Central memory CD8-positive, alpha-beta T cell (primary cell): Measurements from ENCODE around the gene C4A.
"Not testable (repeated sequence)": the region's sequence is repeated elsewhere in the genome, so short reads cannot be mapped to it uniquely, and the experiment has no call there.

Experiments used
- ATAC-seq: fragments of 150-1000 bp; cut with Tn5 transposase; replicated peaks from 2 replicates; pipeline ENCODE4 v1.10.0; 2022; ENCODE audit warnings: mild to moderate bottlenecking, moderate FRiP score, moderate number of reproducible peaks; ENCODE audit not compliant: poor library complexity, severe bottlenecking; ENCODE audit errors: extremely low read depth
- DNase-seq, 2 donors: peaks; one replicate each; pipeline ENCODE4 v3.0.0; 2021; ENCODE audit warnings: low spot score in 2 of 2
- H3K27ac Mint-ChIP-seq: one replicate; pipeline ENCODE4 v1.8.0; 2022; ENCODE audit warnings: low read depth, mild to moderate bottlenecking, moderate library complexity, mixed read lengths
- H3K27me3 Mint-ChIP-seq: one replicate; pipeline ENCODE4 v1.8.0; 2022; ENCODE audit warnings: mixed read lengths
- H3K36me3 Mint-ChIP-seq: one replicate; pipeline ENCODE4 v1.8.0; 2022; ENCODE audit warnings: mild to moderate bottlenecking, moderate library complexity, mixed read lengths; ENCODE audit not compliant: insufficient read depth
- H3K4me1 Mint-ChIP-seq: one replicate; pipeline ENCODE4 v1.8.0; 2022; ENCODE audit warnings: mixed read lengths
- H3K4me3 Mint-ChIP-seq: one replicate; pipeline ENCODE4 v1.8.0; 2022; ENCODE audit warnings: mild to moderate bottlenecking, moderate library complexity, mixed read lengths
- H3K9me3 Mint-ChIP-seq: one replicate; pipeline ENCODE4 v1.8.0; 2022; ENCODE audit warnings: mixed read lengths

The C4A gene

DNA sequence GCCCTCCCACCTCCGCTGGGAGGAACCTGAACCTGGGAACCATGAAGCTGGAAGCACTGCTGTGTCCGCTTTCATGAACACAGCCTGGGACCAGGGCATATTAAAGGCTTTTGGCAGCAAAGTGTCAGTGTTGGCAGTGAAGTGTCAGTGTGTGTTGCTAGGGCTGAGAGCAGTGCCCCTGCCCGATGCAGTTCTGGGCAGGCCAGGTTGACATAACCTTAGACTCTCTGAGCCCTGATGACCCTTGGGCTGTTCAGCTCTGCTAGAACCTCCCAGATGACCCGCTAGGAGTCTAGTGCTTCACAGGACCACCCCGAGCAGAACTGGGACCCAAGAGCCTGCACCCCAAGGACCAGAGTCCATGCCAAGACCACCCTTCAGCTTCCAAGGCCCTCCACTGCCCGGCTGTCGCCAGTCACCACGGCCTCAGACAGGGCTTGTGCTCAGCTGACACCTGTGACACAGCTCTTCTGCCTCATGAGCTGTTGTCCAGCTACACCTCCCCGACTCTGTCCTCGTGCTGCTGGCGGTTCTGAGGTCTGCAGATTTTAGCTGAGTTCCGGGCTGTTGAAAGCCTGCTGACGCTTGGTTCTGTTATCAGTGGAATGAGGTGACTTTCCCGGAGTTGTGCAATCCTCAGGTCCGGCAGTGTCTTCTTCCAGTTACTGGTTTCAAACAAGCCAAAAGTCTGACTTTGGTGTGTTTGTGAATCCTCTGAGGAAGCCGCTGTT, 53.6 kb downstream of the C4A start:
- H3K9me3 Mint-ChIP-seq, H3K4me1 Mint-ChIP-seq, H3K27ac Mint-ChIP-seq, H3K4me3 Mint-ChIP-seq, ATAC-seq, DNase-seq, H3K27me3 Mint-ChIP-seq, H3K36me3 Mint-ChIP-seq: not testable (repeated sequence)

DNA sequence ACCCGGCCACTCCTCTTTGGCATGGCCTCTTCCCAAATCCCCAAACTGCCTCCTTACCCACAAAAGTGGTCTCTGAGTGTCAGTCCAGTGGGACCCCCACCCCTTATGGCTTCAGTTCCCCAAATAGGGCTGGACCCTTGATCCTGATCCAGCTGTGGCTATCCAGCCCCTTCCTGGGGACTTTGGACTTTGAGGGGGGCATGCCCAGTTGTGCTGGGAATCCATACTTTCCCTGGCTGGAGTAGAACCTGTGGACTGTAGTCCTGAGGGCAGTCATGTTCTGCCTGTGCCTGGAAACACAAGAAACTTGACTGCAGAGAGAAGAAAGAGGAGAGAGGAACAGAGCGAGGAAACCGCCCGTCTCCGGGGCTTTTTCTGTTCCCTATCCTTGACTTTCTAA, 55.3 kb downstream of the C4A start:
- peak overlapping the region; percentile 74 for H3K27ac Mint-ChIP-seq

DNA sequence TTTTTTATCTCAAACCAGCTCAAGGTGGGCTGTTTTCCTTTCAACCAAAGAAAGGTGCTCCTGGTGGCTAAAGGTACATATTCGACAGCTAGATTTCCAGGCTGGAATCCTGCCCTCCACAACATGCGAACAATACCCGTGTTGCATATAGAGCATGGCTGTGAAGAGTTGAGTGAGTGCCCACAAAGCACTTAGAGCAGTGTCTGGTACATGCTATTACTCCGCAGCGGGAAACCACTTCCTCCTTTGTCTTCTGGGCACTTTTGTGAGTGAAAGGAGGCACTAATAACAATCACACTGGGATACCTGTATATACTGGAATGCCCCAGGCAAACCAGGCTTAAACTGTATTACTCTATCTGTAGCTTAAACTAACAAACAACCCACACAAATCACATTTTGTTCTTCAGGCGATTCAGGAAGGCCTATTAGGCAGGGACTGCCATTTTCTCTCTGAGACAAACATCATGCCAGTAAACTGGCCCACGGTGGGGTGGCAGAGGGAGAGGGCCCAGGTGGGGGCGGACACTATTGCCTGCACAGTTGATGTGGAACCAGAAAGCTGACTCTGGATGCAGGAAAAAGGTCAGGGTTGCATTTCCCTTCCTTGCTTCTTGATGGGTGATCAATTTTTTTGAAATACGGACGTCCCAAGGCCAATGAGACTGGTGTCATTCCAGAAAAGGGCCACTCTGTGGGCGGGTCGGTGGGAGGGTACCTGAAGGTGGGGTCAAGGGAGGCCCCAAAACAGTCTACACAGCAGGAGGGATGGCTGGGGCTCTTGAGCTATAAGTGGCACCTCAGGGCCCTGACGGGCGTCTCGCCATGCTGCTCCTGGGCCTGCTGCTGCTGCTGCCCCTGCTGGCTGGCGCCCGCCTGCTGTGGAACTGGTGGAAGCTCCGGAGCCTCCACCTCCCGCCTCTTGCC, 56.0 kb downstream of the C4A start, which contains the start of gene CYP21A2:
Gene CYP21A2, plus strand, starts transcription at position 818 of the 927 bp plus-strand sequence. Its CDS starts 8 bp downstream, at position 826.
- not testable (repeated sequence) for H3K4me3 Mint-ChIP-seq, H3K4me1 Mint-ChIP-seq, DNase-seq, H3K27me3 Mint-ChIP-seq, H3K9me3 Mint-ChIP-seq, H3K36me3 Mint-ChIP-seq
- ATAC-seq: peak; percentile 91
- peak within 1 kb of the TSS; percentile 74 for H3K27ac Mint-ChIP-seq

More for the DNA sequence above, 55.3 kb downstream of the C4A start:
- H3K4me1 Mint-ChIP-seq, ATAC-seq, H3K36me3 Mint-ChIP-seq, H3K4me3 Mint-ChIP-seq, H3K27me3 Mint-ChIP-seq, DNase-seq, H3K9me3 Mint-ChIP-seq: not testable (repeated sequence)

DNA sequence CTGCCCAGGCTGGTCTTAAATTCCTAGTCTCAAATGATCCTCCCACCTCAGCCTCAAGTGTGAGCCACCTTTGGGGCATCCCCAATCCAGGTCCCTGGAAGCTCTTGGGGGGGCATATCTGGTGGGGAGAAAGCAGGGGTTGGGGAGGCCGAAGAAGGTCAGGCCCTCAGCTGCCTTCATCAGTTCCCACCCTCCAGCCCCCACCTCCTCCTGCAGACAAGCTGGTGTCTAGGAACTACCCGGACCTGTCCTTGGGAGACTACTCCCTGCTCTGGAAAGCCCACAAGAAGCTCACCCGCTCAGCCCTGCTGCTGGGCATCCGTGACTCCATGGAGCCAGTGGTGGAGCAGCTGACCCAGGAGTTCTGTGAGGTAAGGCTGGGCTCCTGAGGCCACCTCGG, 57.0 kb downstream of the C4A start:
- not testable (repeated sequence) for H3K36me3 Mint-ChIP-seq, H3K27ac Mint-ChIP-seq, H3K4me3 Mint-ChIP-seq, H3K9me3 Mint-ChIP-seq, DNase-seq, H3K4me1 Mint-ChIP-seq, ATAC-seq, H3K27me3 Mint-ChIP-seq

DNA sequence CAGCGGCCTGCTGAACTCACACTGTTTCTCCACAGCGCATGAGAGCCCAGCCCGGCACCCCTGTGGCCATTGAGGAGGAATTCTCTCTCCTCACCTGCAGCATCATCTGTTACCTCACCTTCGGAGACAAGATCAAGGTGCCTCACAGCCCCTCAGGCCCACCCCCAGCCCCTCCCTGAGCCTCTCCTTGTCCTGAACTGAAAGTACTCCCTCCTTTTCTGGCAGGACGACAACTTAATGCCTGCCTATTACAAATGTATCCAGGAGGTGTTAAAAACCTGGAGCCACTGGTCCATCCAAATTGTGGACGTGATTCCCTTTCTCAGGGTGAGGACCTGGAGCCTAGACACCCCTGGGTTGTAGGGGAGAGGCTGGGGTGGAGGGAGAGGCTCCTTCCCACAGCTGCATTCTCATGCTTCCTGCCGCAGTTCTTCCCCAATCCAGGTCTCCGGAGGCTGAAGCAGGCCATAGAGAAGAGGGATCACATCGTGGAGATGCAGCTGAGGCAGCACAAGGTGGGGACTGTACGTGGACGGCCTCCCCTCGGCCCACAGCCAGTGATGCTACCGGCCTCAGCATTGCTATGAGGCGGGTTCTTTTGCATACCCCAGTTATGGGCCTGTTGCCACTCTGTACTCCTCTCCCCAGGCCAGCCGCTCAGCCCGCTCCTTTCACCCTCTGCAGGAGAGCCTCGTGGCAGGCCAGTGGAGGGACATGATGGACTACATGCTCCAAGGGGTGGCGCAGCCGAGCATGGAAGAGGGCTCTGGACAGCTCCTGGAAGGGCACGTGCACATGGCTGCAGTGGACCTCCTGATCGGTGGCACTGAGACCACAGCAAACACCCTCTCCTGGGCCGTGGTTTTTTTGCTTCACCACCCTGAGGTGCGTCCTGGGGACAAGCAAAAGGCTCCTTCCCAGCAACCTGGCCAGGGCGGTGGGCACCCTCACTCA, 57.7 kb downstream of the C4A start:
- not testable (repeated sequence) for H3K4me1 Mint-ChIP-seq, H3K4me3 Mint-ChIP-seq, H3K27ac Mint-ChIP-seq, DNase-seq, H3K9me3 Mint-ChIP-seq, H3K27me3 Mint-ChIP-seq, H3K36me3 Mint-ChIP-seq, ATAC-seq

DNA sequence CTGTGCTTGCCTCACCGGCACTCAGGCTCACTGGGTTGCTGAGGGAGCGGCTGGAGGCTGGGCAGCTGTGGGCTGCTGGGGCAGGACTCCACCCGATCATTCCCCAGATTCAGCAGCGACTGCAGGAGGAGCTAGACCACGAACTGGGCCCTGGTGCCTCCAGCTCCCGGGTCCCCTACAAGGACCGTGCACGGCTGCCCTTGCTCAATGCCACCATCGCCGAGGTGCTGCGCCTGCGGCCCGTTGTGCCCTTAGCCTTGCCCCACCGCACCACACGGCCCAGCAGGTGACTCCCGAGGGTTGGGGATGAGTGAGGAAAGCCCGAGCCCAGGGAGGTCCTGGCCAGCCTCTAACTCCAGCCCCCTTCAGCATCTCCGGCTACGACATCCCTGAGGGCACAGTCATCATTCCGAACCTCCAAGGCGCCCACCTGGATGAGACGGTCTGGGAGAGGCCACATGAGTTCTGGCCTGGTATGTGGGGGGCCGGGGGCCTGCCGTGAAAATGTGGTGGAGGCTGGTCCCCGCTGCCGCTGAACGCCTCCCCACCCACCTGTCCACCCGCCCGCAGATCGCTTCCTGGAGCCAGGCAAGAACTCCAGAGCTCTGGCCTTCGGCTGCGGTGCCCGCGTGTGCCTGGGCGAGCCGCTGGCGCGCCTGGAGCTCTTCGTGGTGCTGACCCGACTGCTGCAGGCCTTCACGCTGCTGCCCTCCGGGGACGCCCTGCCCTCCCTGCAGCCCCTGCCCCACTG, 58.6 kb downstream of the C4A start:
- not testable (repeated sequence) for ATAC-seq, H3K36me3 Mint-ChIP-seq, H3K9me3 Mint-ChIP-seq, H3K27me3 Mint-ChIP-seq, H3K4me1 Mint-ChIP-seq, H3K4me3 Mint-ChIP-seq, H3K27ac Mint-ChIP-seq, DNase-seq

DNA sequence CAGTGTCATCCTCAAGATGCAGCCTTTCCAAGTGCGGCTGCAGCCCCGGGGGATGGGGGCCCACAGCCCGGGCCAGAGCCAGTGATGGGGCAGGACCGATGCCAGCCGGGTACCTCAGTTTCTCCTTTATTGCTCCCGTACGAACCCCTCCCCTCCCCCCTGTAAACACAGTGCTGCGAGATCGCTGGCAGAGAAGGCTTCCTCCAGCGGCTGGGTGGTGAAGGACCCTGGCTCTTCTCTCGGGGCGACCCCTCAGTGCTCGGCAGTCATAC, 59.1 kb downstream of the C4A start:
- not testable (repeated sequence) for DNase-seq, H3K4me3 Mint-ChIP-seq, H3K4me1 Mint-ChIP-seq, ATAC-seq, H3K27ac Mint-ChIP-seq, H3K36me3 Mint-ChIP-seq, H3K9me3 Mint-ChIP-seq, H3K27me3 Mint-ChIP-seq

DNA sequence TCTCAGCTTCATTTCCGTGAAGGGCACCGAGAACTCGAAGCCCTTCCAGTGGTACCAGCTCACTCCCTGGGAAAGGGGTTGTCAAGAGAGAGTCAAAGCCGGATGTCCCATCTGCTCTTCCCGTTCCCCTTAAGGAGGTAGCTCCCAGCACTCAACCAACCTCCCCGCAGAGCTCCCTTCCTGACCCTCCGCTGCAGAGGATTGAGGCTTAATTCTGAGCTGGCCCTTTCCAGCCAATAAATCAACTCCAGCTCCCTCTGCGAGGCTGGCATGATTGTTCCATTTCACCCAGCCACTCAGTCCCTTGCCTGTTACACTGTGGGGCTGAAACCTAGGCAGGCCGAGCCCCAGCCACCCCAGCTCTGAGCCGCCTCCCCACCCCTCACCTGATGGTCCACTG, 59.5 kb downstream of the C4A start:
- not testable (repeated sequence) for H3K4me1 Mint-ChIP-seq, H3K4me3 Mint-ChIP-seq, H3K36me3 Mint-ChIP-seq, H3K27ac Mint-ChIP-seq, H3K27me3 Mint-ChIP-seq, H3K9me3 Mint-ChIP-seq, DNase-seq, ATAC-seq

DNA sequence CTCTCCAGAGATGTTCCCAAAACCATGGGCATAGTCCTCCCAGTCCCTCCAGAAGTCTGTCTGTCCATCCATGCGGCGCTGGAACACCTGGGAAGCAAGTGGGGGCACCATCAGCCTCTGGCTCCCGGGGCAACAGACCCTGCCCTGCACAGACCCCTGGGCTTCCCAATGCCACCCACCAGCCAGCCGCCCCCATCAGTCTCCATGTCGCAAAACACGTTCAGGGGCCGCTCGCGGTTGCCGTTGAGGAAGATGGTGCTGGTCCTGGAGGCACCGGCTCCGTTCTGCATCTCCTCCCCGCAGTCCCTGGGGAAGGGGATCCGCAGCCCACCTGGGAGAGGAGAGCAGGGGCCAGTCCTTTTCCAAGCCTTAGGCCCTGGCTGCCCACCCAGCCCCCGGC, 60.4 kb downstream of the C4A start:
- not testable (repeated sequence) for DNase-seq, H3K27ac Mint-ChIP-seq, H3K27me3 Mint-ChIP-seq, H3K9me3 Mint-ChIP-seq, H3K36me3 Mint-ChIP-seq, ATAC-seq, H3K4me3 Mint-ChIP-seq, H3K4me1 Mint-ChIP-seq

DNA sequence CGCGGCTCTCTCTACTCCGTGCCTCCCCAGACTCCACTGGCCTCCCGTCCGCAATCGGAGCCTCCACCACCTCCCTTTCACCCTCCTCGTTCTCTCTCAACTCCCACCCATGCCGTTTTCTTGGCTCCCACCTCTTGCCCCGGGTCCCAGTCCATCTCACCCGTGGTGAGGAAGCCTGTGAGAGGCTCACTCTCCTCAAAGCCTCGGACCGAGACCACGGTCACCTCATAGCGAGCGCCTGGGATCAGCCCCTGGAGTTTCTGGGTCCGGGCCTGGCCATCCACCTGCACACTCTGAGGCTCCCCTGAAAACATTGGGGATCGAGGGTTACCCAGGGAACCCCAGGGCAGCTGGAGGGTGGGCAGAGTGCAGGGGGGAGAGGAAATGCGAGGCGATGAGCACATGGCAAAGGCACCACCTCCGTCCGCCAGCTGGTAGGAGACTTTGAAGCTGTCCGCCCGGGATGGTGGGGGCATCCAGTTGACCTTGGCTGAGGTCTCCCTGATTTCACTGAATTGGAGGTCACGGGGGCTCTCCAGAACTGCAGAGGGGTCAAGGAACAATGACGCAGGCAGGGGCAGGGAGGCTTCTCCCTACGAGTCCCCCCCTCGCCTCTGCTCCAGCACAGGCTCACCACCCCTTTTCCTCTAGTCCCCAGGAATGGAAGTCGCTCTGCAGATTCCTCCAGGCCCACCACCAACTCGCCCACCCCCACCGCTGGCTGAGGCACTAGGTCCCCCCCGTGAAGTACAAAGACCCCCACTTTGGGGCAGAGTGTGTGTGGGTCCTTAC, 61.9 kb downstream of the C4A start:
- ATAC-seq, H3K27me3 Mint-ChIP-seq, DNase-seq, H3K27ac Mint-ChIP-seq, H3K4me3 Mint-ChIP-seq, H3K36me3 Mint-ChIP-seq, H3K9me3 Mint-ChIP-seq, H3K4me1 Mint-ChIP-seq: not testable (repeated sequence)

DNA sequence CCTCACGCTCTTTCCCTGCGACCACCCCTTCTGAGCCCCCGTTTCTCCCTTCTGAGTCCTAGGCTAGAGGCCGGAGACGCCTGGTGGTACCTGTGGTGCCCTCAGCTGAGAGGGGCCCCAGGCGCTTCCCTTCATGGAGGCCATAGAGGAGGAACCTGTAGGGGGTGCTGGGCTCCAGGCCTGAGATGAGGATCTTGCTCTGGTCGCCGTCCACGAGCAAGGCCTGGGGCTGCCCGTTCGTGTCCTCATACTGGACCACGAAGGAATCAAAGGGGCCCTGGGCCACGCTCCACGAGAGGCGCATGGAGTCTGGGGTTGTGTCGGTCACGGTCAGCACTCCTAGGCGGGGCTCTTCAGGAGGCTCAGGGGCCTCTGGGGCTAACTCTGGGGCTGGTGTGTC, 63.1 kb downstream of the C4A start:
- H3K36me3 Mint-ChIP-seq, DNase-seq, H3K4me3 Mint-ChIP-seq, H3K27ac Mint-ChIP-seq, H3K4me1 Mint-ChIP-seq, H3K27me3 Mint-ChIP-seq, ATAC-seq, H3K9me3 Mint-ChIP-seq: not testable (repeated sequence)
